K562 (cell line): Measurements from ENCODE around the gene SDC3. TPM values are rescaled to one million over a fixed set of nuclear protein-coding genes. Genes with fewer than 3 reads are reported as not detected.

Experiments used
- CREB3 ChIP-seq: fragments of 450-650 bp; conservative IDR thresholded peaks from 2 replicates; pipeline ENCODE4 v1.6.1; 2016; ENCODE audit warnings: missing genetic modification characterization, low read depth, mild to moderate bottlenecking, missing compliant biosample characterization, moderate library complexity
- HOXB6 ChIP-seq: fragments of 250-450 bp; sonication (Bioruptor Pico); IDR thresholded peaks from 2 replicates; pipeline ENCODE4 v1.5.1; 2022; ENCODE audit warnings: mild to moderate bottlenecking, borderline replicate concordance
- ILF3 ChIP-seq: fragments of 450-650 bp; IDR thresholded peaks from 2 replicates; pipeline ENCODE4 v1.6.1; 2018; ENCODE audit warnings: antibody characterized with exemption, mild to moderate bottlenecking, moderate library complexity, borderline replicate concordance
- MAX ChIP-seq: sonication (generic); formaldehyde crosslinking; IDR thresholded peaks from 2 replicates; pipeline ENCODE4 v1.9.0; 2022; ENCODE audit warnings: mild to moderate bottlenecking, missing genetic modification reagents
- NONO ChIP-seq, 2 experiments: fragments of 200-400 bp in 1 of 2; fragments of 450-650 bp in 1 of 2; formaldehyde crosslinking in 1 of 2; IDR thresholded peaks; 2 replicates each; pipeline ENCODE4 v1.6.1; 2017; ENCODE audit warnings: low read depth in 2 of 2, mild to moderate bottlenecking in 2 of 2, moderate library complexity in 2 of 2, low read length in 1 of 2
- PTRF ChIP-seq: fragments of 450-650 bp; IDR thresholded peaks from 2 replicates; pipeline ENCODE4 v1.6.1; 2016; ENCODE audit warnings: mild to moderate bottlenecking, missing genetic modification characterization, missing compliant biosample characterization
- SP1 ChIP-seq: sonication (generic); formaldehyde crosslinking; IDR thresholded peaks from 2 replicates; pipeline ENCODE4 v1.8.1; 2022; ENCODE audit warnings: mild to moderate bottlenecking, missing genetic modification reagents
- TBP ChIP-seq: optimal IDR thresholded peaks from 2 replicates; pipeline ENCODE3; 2011; ENCODE audit warnings: low read depth, low read length, improper control_type of control experiment
- TEAD2 ChIP-seq: fragments of 450-650 bp; IDR thresholded peaks from 2 replicates; pipeline ENCODE4 v1.6.1; 2016; ENCODE audit warnings: missing genetic modification characterization, control low read depth, missing compliant biosample characterization
- polyA plus RNA-seq, 8 experiments: library from polyadenylated mRNA; depleted of rRNA in 4 of 8; stranded (reverse) in 5 of 8; unstranded in 3 of 8; fragments of >200 nt; fragmentation: Nextera tagmentation in 2 of 8; fragmentation: Illumina TruSeq in 1 of 8; extraction: Ambion mirVana in 2 of 8; extraction: Trizol in 1 of 8; gene quantifications; 2 replicates each; pipeline versions ENCODE4 v1.2.1 to v1.2.3, GENCODE V29; 2011 to 2014; ENCODE audit warnings: inconsistent platforms in 1 of 8, missing spikeins in 1 of 8
- total RNA-seq, 7 experiments: library from RNA; depleted of rRNA in 6 of 7; stranded (reverse); fragments of >200 nt in 6 of 7; fragmentation: Illumina TruSeq in 2 of 7; extraction: Trizol in 2 of 7; gene quantifications; 2 replicates each; pipeline versions ENCODE4 v1.2.1 to v1.2.3, GENCODE V29; 2011 to 2021; ENCODE audit warnings: low replicate concordance in 1 of 7
- TF ChIP-seq, protein P1 (sequence below): fragments of 250-450 bp; sonication (Bioruptor Pico); IDR thresholded peaks from 2 replicates; pipeline ENCODE4 v1.8.0; 2021; ENCODE audit warnings: moderate library complexity, mild to moderate bottlenecking, inconsistent platforms
- TF ChIP-seq, protein P2 (sequence below): fragments of 450-650 bp; IDR thresholded peaks from 2 replicates; pipeline ENCODE4 v1.7.1; 2018; ENCODE audit warnings: mild to moderate bottlenecking, low read depth; ENCODE audit not compliant: partially characterized antibody
- TF ChIP-seq, protein P3 (sequence below), 2 experiments: fragments of 450-650 bp; IDR thresholded peaks; 2 replicates each; pipeline ENCODE4 v1.6.1; 2016; ENCODE audit warnings: mild to moderate bottlenecking in 2 of 2, borderline replicate concordance in 1 of 2, low read depth in 1 of 2, moderate library complexity in 1 of 2

The SDC3 gene
- total and polyA plus RNA-seq, 9 of the 15 experiments (the other 6 are each of a cell fraction or from before 2014, with no cell fraction given): 0.38 to 44.1 (median 12.1) TPM

GRCh38 chr1:30842697-30843354, 65.7 kb downstream of the SDC3 start (continued):
- TF ChIP-seq, protein P1, sequence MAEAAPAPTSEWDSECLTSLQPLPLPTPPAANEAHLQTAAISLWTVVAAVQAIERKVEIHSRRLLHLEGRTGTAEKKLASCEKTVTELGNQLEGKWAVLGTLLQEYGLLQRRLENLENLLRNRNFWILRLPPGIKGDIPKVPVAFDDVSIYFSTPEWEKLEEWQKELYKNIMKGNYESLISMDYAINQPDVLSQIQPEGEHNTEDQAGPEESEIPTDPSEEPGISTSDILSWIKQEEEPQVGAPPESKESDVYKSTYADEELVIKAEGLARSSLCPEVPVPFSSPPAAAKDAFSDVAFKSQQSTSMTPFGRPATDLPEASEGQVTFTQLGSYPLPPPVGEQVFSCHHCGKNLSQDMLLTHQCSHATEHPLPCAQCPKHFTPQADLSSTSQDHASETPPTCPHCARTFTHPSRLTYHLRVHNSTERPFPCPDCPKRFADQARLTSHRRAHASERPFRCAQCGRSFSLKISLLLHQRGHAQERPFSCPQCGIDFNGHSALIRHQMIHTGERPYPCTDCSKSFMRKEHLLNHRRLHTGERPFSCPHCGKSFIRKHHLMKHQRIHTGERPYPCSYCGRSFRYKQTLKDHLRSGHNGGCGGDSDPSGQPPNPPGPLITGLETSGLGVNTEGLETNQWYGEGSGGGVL (CRISPR knock-in tag): no peak
- TF ChIP-seq TBP: no peak
- TF ChIP-seq TEAD2 (tag): no peak
- no peak for TF ChIP-seq ILF3
- TF ChIP-seq, protein P2, sequence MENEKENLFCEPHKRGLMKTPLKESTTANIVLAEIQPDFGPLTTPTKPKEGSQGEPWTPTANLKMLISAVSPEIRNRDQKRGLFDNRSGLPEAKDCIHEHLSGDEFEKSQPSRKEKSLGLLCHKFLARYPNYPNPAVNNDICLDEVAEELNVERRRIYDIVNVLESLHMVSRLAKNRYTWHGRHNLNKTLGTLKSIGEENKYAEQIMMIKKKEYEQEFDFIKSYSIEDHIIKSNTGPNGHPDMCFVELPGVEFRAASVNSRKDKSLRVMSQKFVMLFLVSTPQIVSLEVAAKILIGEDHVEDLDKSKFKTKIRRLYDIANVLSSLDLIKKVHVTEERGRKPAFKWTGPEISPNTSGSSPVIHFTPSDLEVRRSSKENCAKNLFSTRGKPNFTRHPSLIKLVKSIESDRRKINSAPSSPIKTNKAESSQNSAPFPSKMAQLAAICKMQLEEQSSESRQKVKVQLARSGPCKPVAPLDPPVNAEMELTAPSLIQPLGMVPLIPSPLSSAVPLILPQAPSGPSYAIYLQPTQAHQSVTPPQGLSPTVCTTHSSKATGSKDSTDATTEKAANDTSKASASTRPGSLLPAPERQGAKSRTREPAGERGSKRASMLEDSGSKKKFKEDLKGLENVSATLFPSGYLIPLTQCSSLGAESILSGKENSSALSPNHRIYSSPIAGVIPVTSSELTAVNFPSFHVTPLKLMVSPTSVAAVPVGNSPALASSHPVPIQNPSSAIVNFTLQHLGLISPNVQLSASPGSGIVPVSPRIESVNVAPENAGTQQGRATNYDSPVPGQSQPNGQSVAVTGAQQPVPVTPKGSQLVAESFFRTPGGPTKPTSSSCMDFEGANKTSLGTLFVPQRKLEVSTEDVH: no peak
- TF ChIP-seq, protein P3, sequence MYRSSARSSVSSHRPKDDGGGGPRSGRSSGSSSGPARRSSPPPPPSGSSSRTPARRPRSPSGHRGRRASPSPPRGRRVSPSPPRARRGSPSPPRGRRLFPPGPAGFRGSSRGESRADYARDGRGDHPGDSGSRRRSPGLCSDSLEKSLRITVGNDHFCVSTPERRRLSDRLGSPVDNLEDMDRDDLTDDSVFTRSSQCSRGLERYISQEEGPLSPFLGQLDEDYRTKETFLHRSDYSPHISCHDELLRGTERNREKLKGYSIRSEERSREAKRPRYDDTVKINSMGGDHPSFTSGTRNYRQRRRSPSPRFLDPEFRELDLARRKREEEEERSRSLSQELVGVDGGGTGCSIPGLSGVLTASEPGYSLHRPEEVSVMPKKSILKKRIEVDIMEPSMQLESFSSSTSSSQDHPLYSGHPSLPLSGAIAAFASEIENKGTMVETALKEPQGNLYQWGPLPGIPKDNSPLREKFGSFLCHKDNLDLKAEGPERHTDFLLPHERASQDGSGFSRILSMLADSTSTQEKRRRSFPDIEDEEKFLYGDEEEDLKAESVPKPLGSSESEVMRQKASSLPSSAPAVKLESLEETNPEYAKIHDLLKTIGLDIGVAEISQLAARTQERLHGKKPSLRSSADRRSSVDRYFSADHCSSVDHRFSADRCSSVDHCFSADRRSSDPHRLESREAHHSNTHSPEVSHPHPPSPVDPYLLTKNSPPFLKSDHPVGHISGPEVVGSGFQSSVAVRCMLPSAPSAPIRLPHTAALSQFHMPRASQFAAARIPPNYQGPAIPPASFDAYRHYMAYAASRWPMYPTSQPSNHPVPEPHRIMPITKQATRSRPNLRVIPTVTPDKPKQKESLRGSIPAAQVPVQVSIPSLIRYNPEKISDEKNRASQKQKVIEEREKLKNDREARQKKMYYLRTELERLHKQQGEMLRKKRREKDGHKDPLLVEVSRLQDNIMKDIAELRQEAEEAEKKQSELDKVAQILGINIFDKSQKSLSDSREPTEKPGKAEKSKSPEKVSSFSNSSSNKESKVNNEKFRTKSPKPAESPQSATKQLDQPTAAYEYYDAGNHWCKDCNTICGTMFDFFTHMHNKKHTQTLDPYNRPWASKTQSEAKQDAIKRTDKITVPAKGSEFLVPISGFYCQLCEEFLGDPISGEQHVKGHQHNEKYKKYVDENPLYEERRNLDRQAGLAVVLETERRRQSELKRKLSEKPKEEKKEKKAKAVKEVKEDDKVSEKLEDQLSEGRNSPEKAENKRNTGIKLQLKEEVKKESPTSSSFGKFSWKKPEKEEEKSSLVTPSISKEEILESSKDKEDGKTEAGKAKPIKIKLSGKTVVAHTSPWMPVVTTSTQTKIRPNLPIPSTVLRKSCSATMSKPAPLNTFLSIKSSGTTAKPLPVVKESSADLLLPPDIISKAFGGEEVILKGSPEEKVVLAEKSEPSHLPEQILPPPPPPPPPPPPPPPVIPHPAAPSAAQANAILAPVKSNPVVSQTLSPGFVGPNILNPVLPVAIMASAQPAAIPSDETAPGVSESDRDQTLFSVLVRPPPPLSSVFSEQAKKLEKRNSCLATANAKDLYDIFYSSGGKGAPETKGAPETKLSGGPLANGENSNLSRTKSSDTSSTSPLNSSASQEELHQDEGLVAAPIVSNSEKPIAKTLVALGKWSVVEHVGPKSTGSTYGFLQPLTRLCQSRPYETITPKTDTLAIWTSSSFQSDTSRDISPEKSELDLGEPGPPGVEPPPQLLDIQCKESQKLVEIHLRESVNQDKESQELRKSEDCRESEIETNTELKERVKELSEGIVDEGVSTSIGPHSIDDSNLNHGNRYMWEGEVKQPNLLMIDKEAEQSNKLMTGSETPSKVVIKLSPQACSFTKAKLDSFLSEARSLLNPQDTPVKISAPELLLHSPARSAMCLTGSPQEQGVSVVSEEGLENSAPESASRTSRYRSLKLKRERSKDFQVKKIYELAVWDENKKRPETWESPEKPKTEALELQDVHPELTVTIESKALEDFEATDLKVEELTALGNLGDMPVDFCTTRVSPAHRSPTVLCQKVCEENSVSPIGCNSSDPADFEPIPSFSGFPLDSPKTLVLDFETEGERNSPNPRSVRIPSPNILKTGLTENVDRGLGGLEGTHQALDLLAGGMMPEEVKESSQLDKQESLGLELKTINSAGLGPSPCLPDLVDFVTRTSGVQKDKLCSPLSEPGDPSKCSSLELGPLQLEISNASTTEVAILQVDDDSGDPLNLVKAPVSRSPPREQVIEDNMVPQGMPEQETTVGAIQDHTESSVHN (IDR thresholded peaks at IDR 0.05; ENCODE audit: borderline replicate concordance in 1 of 2, low read depth in 1 of 2): peak in 1 of 2 experiments; percentile 71; a peak in 1 of 4 replicates
- no peak for TF ChIP-seq PTRF (tag)
- no peak for TF ChIP-seq CREB3 (tag)
- TF ChIP-seq HOXB6: no peak
- TF ChIP-seq MAX (CRISPR knock-in tag): no peak
- no peak for TF ChIP-seq NONO (IDR thresholded peaks at IDR 0.05; ENCODE audit: low read depth in 2 of 2, low read length in 1 of 2)
- TF ChIP-seq SP1 (CRISPR knock-in tag): no peak
